Measurements from ENCODE around the gene HNF1B. TPM values are rescaled to one million over a fixed set of nuclear protein-coding genes. Genes with fewer than 3 reads are reported as not detected.

HNF1B gene
- polyA plus RNA-seq, 1 of the 3 experiments (the other 2 are of a cell fraction): not detected

DNA sequence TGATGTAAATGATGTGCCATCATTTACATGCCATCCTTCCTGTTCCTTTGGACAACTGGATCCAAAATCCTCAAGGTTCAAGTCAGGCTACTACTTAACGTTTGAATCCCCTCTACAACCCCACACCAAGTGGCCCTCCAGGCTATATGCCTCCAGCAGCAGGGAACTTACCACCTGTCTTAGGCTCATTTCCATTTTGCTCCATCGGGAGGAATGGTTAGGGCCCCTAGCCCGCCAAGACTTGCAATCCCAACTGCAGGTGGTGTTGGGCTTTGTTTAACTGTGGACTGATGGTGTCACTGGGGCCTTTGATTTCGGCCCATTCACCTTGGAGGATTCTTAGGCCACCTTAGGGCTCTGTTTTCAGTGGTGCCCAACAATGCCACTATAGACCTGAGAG, 9.7 kb downstream of the HNF1B start:
- Histone ChIP-seq H4K20me1 (ENCODE audit: insufficient read depth) (no peaks in the 10 kb centered on the region), H3K4me2 (no peak overlapping the region), H3K36me3 (replicated peaks in 1 of 2; ENCODE audit: control insufficient read depth in 1 of 2, insufficient read depth in 2 of 2, low read length in 1 of 2) (no peaks in the 10 kb centered on the region), H3F3A (replicated peaks; ENCODE audit: insufficient read depth) (no peaks in the 10 kb centered on the region), H3K27me3 (ENCODE audit: insufficient read depth) (peaks cover 13% of the 10 kb centered on the region; the same call in 1 of the 2 replicates), H3K4me1 (ENCODE audit: control insufficient read depth in 1 of 2, insufficient read depth in 2 of 2, low read depth in 1 of 2, low read length in 1 of 2) (no peaks in the 10 kb centered on the region), H3K9me2 (no peaks in the 10 kb centered on the region), H3K4me3 (ENCODE audit: low read depth in 2 of 2, low read length in 1 of 2) (no peak overlapping the region), H2AFZ (ENCODE audit: low read depth) (no peak overlapping the region), H3K27ac (ENCODE audit: low read depth in 2 of 2, low read length in 1 of 2) (no peak overlapping the region), H3K9ac (no peak overlapping the region), H3K9me3 (no peaks in the 10 kb centered on the region), H3K79me2 (ENCODE audit: insufficient read depth) (no peaks in the 10 kb centered on the region)
- ChIA-PET POLR2A (no interaction called here), CTCF (interaction anchor here (1.4 kb wide), 2 partner anchors 13 to 84 kb away, joined by 3 to 4 read pairs; no protein-coding TSS in a partner anchor)
- TF ChIP-seq, protein P1, sequence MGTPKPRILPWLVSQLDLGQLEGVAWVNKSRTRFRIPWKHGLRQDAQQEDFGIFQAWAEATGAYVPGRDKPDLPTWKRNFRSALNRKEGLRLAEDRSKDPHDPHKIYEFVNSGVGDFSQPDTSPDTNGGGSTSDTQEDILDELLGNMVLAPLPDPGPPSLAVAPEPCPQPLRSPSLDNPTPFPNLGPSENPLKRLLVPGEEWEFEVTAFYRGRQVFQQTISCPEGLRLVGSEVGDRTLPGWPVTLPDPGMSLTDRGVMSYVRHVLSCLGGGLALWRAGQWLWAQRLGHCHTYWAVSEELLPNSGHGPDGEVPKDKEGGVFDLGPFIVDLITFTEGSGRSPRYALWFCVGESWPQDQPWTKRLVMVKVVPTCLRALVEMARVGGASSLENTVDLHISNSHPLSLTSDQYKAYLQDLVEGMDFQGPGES (IDR thresholded peaks at IDR 0.05; ENCODE audit: low read depth, low read length): no peak
- TF ChIP-seq SMC3 (IDR thresholded peaks at IDR 0.05; ENCODE audit: low read depth, low read length) (no peak), RAD21 (IDR thresholded peaks at IDR 0.05; ENCODE audit: low read length) (no peak), FOXM1 (IDR thresholded peaks at IDR 0.05; ENCODE audit: low read depth) (no peak), GABPA (IDR thresholded peaks at IDR 0.05; ENCODE audit: low read depth) (no peak), RCOR1 (IDR thresholded peaks at IDR 0.05; ENCODE audit: low read length) (no peak), EZH2phosphoT487 (IDR thresholded peaks at IDR 0.05; ENCODE audit: borderline replicate concordance, low read depth) (no peak), FOXJ3 (CRISPR knock-in tag; IDR thresholded peaks at IDR 0.05) (no peak), RXRA (IDR thresholded peaks at IDR 0.05; ENCODE audit: borderline replicate concordance, low read depth) (no peak), MXI1 (IDR thresholded peaks at IDR 0.05; ENCODE audit: low read depth, low read length) (no peak), ELF1 (IDR thresholded peaks at IDR 0.05) (no peak), CHD2 (IDR thresholded peaks at IDR 0.05; ENCODE audit: low read length, partially characterized antibody) (no peak), JUND (IDR thresholded peaks at IDR 0.05) (no peak)
- TF ChIP-seq, protein P2, sequence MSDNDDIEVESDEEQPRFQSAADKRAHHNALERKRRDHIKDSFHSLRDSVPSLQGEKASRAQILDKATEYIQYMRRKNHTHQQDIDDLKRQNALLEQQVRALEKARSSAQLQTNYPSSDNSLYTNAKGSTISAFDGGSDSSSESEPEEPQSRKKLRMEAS (IDR thresholded peaks at IDR 0.05; ENCODE audit: low read depth): no peak
- TF ChIP-seq, protein P3, sequence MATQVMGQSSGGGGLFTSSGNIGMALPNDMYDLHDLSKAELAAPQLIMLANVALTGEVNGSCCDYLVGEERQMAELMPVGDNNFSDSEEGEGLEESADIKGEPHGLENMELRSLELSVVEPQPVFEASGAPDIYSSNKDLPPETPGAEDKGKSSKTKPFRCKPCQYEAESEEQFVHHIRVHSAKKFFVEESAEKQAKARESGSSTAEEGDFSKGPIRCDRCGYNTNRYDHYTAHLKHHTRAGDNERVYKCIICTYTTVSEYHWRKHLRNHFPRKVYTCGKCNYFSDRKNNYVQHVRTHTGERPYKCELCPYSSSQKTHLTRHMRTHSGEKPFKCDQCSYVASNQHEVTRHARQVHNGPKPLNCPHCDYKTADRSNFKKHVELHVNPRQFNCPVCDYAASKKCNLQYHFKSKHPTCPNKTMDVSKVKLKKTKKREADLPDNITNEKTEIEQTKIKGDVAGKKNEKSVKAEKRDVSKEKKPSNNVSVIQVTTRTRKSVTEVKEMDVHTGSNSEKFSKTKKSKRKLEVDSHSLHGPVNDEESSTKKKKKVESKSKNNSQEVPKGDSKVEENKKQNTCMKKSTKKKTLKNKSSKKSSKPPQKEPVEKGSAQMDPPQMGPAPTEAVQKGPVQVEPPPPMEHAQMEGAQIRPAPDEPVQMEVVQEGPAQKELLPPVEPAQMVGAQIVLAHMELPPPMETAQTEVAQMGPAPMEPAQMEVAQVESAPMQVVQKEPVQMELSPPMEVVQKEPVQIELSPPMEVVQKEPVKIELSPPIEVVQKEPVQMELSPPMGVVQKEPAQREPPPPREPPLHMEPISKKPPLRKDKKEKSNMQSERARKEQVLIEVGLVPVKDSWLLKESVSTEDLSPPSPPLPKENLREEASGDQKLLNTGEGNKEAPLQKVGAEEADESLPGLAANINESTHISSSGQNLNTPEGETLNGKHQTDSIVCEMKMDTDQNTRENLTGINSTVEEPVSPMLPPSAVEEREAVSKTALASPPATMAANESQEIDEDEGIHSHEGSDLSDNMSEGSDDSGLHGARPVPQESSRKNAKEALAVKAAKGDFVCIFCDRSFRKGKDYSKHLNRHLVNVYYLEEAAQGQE (IDR thresholded peaks at IDR 0.05; ENCODE audit: low read depth, low read length): no peak
- TF ChIP-seq, protein P4, sequence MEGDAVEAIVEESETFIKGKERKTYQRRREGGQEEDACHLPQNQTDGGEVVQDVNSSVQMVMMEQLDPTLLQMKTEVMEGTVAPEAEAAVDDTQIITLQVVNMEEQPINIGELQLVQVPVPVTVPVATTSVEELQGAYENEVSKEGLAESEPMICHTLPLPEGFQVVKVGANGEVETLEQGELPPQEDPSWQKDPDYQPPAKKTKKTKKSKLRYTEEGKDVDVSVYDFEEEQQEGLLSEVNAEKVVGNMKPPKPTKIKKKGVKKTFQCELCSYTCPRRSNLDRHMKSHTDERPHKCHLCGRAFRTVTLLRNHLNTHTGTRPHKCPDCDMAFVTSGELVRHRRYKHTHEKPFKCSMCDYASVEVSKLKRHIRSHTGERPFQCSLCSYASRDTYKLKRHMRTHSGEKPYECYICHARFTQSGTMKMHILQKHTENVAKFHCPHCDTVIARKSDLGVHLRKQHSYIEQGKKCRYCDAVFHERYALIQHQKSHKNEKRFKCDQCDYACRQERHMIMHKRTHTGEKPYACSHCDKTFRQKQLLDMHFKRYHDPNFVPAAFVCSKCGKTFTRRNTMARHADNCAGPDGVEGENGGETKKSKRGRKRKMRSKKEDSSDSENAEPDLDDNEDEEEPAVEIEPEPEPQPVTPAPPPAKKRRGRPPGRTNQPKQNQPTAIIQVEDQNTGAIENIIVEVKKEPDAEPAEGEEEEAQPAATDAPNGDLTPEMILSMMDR (IDR thresholded peaks at IDR 0.05): no peak
- WGBS (ENCODE audit: low lambda C conversion rate): 63% methylated on average over 4 of the region's 4 CpGs
- DNase-seq: no peak

Data from SK-N-SH (cell line).